Activated CD8-positive, alpha-beta T cell treated with anti-CD3 and anti-CD28 coated beads, Interleukin-2, amount 10 ng/mL, durations not matched to agents 7 days and 5 days (primary cell): ENCODE data around the gene LHX1. TPM values are rescaled to one million over a fixed set of nuclear protein-coding genes. Genes with fewer than 3 reads are reported as not detected.
A peak's percentile ranks its signal among the peaks of the same experiment; 100 is the strongest.

ENCODE experiments used
- ATAC-seq: fragments of 150-1000 bp; cut with Tn5 transposase; one replicate; pipeline ENCODE4 v1.10.0; 2021; ENCODE audit warnings: moderate library complexity
- CTCF ChIA-PET: fragments of 350-600 bp; sonication (Branson Sonifier 250); formaldehyde crosslinking; loops from one replicate; lab custom pipeline; 2021; ENCODE audit warnings: antibody characterized with exemption; lab: Charles Lee
- POLR2A ChIA-PET: fragments of 350-600 bp; sonication (Branson Sonifier 250); formaldehyde crosslinking; loops from one replicate; lab custom pipeline; 2021; ENCODE audit warnings: antibody characterized with exemption; lab: Charles Lee
- DNase-seq: peaks from one replicate; pipeline ENCODE4 v3.0.0-alpha.2; 2020
- H3K27ac Mint-ChIP-seq: one replicate; pipeline ENCODE4 v1.8.0; 2021; ENCODE audit warnings: mild to moderate bottlenecking, mixed read lengths
- H3K27me3 Mint-ChIP-seq: one replicate; pipeline ENCODE4 v1.8.0; 2021; ENCODE audit warnings: low read depth, mixed read lengths
- H3K36me3 Mint-ChIP-seq: one replicate; pipeline ENCODE4 v1.8.0; 2021; ENCODE audit warnings: low read depth, mixed read lengths
- H3K4me1 Mint-ChIP-seq: one replicate; pipeline ENCODE4 v1.8.0; 2021; ENCODE audit warnings: low read depth, mixed read lengths
- H3K4me3 Mint-ChIP-seq: one replicate; pipeline ENCODE4 v1.8.0; 2021; ENCODE audit warnings: mild to moderate bottlenecking, mixed read lengths
- H3K9me3 Mint-ChIP-seq: one replicate; pipeline ENCODE4 v1.8.0; 2022; ENCODE audit warnings: mixed read lengths; ENCODE audit not compliant: insufficient read depth
- total RNA-seq, 2 experiments: library from RNA; stranded (reverse); gene quantifications; one replicate each; pipeline ENCODE4 v1.2.3, GENCODE V29; 2021

LHX1 gene
- total RNA-seq, 2 experiments from 2014 or later, result not detected

DNA sequence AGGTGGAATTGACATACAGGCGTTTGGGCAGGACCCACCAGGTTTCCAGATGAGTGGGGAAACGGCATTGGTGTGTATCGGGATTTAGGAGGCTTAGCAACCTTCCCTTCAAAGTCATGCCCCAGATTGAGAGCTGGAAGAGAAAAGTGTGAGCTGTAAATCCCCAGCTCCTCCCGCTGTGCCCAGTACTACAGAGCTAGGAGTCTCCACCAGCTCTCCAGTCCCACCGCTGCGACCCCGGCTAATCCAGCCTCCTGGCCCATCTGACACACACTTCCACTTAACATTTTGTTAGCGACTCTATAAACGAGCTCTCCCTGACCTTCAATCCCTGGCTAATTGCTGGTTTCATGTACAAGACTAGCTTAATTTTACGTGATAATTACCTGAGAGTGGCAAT is 29.9 kb upstream of the LHX1 start:
- ChIA-PET POLR2A (no interaction called here), CTCF (no interaction called here)
- no peaks in the 10 kb centered on the region for H3K9me3 Mint-ChIP-seq
- no peak for ATAC-seq
- H3K4me3 Mint-ChIP-seq, result no peak overlapping the region
- no peak for DNase-seq
- H3K4me1 Mint-ChIP-seq, result no peaks in the 10 kb centered on the region
- no peak overlapping the region for H3K27ac Mint-ChIP-seq
- H3K27me3 Mint-ChIP-seq, result peaks cover 33% of the 10 kb centered on the region
- no peaks in the 10 kb centered on the region for H3K36me3 Mint-ChIP-seq

DNA sequence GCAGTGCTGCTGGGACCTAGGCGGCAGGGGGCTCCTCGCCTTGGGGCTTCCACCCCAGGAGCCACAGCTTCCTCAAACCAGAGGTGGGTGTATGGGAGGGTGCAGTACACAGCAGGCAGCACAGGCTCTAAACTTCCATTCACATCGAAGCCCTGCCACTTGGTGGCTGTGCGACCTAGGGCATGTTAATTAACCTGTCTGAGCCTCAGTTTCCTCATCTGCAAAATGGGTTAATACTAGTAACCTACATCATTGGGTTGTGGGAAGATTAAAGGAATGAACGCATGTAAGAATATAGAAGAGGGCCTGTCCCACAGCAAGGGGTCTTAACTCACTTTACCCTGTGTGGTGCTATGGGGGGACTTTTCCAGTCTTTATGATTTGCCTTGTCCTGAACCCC is 26.8 kb upstream of the LHX1 start:
- Mint-ChIP-seq H3K27me3 (peaks cover 27% of the 10 kb centered on the region), H3K36me3 (no peaks in the 10 kb centered on the region), H3K4me1 (no peaks in the 10 kb centered on the region), H3K4me3 (no peak overlapping the region), H3K27ac (no peak overlapping the region), H3K9me3 (no peaks in the 10 kb centered on the region)
- CTCF ChIA-PET, result no interaction called here
- DNase-seq (no peak), ATAC-seq (no peak)
- POLR2A ChIA-PET, result no interaction called here

GRCh38 chr17:36911001-36911400 is 26.3 kb upstream of the LHX1 start:
- H3K4me1 Mint-ChIP-seq, result no peaks in the 10 kb centered on the region
- ATAC-seq, result no peak
- H3K27me3 Mint-ChIP-seq, result peaks cover 27% of the 10 kb centered on the region
- H3K9me3 Mint-ChIP-seq, result no peaks in the 10 kb centered on the region
- ChIA-PET CTCF (no interaction called here), POLR2A (no interaction called here)
- H3K36me3 Mint-ChIP-seq, result no peaks in the 10 kb centered on the region
- H3K4me3 Mint-ChIP-seq, result no peak overlapping the region
- no peak for DNase-seq
- no peak overlapping the region for H3K27ac Mint-ChIP-seq

- H3K4me3 Mint-ChIP-seq, result no peak overlapping the region
- H3K27ac Mint-ChIP-seq, result no peak overlapping the region
- ChIA-PET CTCF (no interaction called here), POLR2A (no interaction called here)
- peaks cover 22% of the 10 kb centered on the region for H3K27me3 Mint-ChIP-seq
- no peaks in the 10 kb centered on the region for H3K9me3 Mint-ChIP-seq
- DNase-seq, result no peak
- ATAC-seq, result no peak
- H3K36me3 Mint-ChIP-seq, result no peaks in the 10 kb centered on the region
- no peaks in the 10 kb centered on the region for H3K4me1 Mint-ChIP-seq
Observed at GRCh38 chr17:36913132-36913531, 24.1 kb upstream of the LHX1 start.

- no peak overlapping the region for H3K27ac Mint-ChIP-seq
- no peaks in the 10 kb centered on the region for H3K9me3 Mint-ChIP-seq
- H3K4me1 Mint-ChIP-seq, result peaks cover 9% of the 10 kb centered on the region
- DNase-seq, result no peak
- no peaks in the 10 kb centered on the region for H3K36me3 Mint-ChIP-seq
- H3K27me3 Mint-ChIP-seq, result peaks cover 31% of the 10 kb centered on the region
- no peak for ATAC-seq
- no peak overlapping the region for H3K4me3 Mint-ChIP-seq
- CTCF ChIA-PET, result no interaction called here
- POLR2A ChIA-PET, result no interaction called here
Observed at GRCh38 chr17:36918211-36918691, 19.0 kb upstream of the LHX1 start.

- ChIA-PET POLR2A (interaction anchor here (0.5 kb wide), 1 partner anchor 45 kb away, joined by 4 read pairs; no protein-coding TSS in a partner anchor), CTCF (interaction anchor here (1.2 kb wide), 1 partner anchor 317 kb away, joined by 3 read pairs; no protein-coding TSS in a partner anchor)
- no peak overlapping the region for H3K4me3 Mint-ChIP-seq
- DNase-seq (no peak), ATAC-seq (no peak)
- peaks cover 9% of the 10 kb centered on the region for H3K4me1 Mint-ChIP-seq
- no peaks in the 10 kb centered on the region for H3K9me3 Mint-ChIP-seq
- H3K27me3 Mint-ChIP-seq, result peaks cover 32% of the 10 kb centered on the region
- H3K27ac Mint-ChIP-seq, result no peak overlapping the region
- H3K36me3 Mint-ChIP-seq, result no peaks in the 10 kb centered on the region
Observed at GRCh38 chr17:36919407-36919968, 17.8 kb upstream of the LHX1 start.

- H3K27me3 Mint-ChIP-seq, result peaks cover 37% of the 10 kb centered on the region
- no peaks in the 10 kb centered on the region for H3K9me3 Mint-ChIP-seq
- POLR2A ChIA-PET, result no interaction called here
- ATAC-seq, result no peak
- H3K36me3 Mint-ChIP-seq, result no peaks in the 10 kb centered on the region
- CTCF ChIA-PET, result interaction anchor here (1.2 kb wide), 1 partner anchor 318 kb away, joined by 3 read pairs; no protein-coding TSS in a partner anchor
- peaks cover 9% of the 10 kb centered on the region for H3K4me1 Mint-ChIP-seq
- DNase-seq, result no peak
- H3K27ac Mint-ChIP-seq, result no peak overlapping the region
- H3K4me3 Mint-ChIP-seq, result no peak overlapping the region
Observed at GRCh38 chr17:36920032-36921005, 17.0 kb upstream of the LHX1 start.

- peak; percentile 48 for DNase-seq
- H3K4me3 Mint-ChIP-seq, result no peak overlapping the region
- H3K4me1 Mint-ChIP-seq, result peaks cover 9% of the 10 kb centered on the region
- ChIA-PET CTCF (no interaction called here), POLR2A (no interaction called here)
- no peaks in the 10 kb centered on the region for H3K36me3 Mint-ChIP-seq
- peak; percentile 69 for ATAC-seq
- H3K27me3 Mint-ChIP-seq, result peaks cover 43% of the 10 kb centered on the region
- H3K9me3 Mint-ChIP-seq, result no peaks in the 10 kb centered on the region
- no peak overlapping the region for H3K27ac Mint-ChIP-seq
Observed at GRCh38 chr17:36921095-36921851, 16.0 kb upstream of the LHX1 start.

DNA sequence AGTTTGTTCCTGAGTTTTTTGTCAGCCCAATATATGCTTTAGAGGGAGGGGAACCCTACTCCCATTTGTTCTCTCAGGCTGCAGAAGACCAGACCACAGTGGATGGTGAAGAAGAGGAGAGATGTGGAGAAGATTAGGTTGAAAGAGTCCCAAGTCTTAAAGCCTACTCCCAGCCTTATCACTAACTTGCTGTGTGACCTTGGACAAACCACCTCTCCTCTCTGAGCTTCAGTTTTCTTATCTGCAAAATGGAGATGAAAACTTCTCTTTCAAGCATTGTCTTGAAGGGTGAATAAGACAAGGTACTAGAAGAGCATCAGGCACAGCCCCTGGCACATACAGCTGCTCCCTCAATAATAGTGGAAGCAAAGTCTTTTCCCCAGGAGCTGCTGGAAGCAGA is 15.1 kb upstream of the LHX1 start:
- POLR2A ChIA-PET, result no interaction called here
- Mint-ChIP-seq H3K27me3 (peaks cover 46% of the 10 kb centered on the region), H3K4me3 (no peak overlapping the region)

GRCh38 chr17:36923814-36924221 is 13.5 kb upstream of the LHX1 start:
- no peak for DNase-seq

More for the DNA sequence above, 15.1 kb upstream of the LHX1 start:
- Mint-ChIP-seq H3K4me1 (peaks cover 9% of the 10 kb centered on the region), H3K9me3 (no peaks in the 10 kb centered on the region), H3K27ac (no peak overlapping the region), H3K36me3 (no peaks in the 10 kb centered on the region)
- ATAC-seq (no peak), DNase-seq (no peak)
- CTCF ChIA-PET, result no interaction called here

DNA sequence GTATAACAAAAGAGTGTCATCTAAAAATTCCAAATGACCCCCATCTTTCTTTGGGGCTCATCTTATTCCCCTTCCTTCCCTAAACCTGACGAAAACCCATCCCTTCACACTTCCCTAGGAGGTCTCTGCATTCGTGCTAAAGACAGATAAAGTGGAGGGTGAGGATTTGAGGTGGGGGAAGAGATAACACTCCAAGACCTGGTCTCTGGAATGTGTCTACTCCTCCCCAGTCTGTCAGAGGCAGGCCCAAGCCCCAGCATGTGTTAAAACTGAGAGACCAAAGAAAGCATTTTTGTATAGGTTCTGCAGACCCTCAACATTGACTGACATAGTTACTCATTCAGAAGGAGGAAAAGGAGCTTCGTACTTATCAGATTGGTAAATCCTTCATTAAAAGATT is 11.0 kb upstream of the LHX1 start:
- Mint-ChIP-seq H3K4me1 (peaks cover 18% of the 10 kb centered on the region), H3K27me3 (peaks cover 63% of the 10 kb centered on the region), H3K4me3 (no peak overlapping the region), H3K27ac (no peak overlapping the region), H3K36me3 (no peaks in the 10 kb centered on the region), H3K9me3 (no peaks in the 10 kb centered on the region)
- CTCF ChIA-PET, result interaction anchor here (0.6 to 0.9 kb wide), 2 partner anchors 298 to 314 kb away, joined by 3 read pairs; no protein-coding TSS in a partner anchor
- ATAC-seq, result no peak
- POLR2A ChIA-PET, result no interaction called here
- DNase-seq, result no peak

More at GRCh38 chr17:36923814-36924221, 13.5 kb upstream of the LHX1 start:
- peaks cover 59% of the 10 kb centered on the region for H3K27me3 Mint-ChIP-seq
- no peaks in the 10 kb centered on the region for H3K9me3 Mint-ChIP-seq
- no peaks in the 10 kb centered on the region for H3K36me3 Mint-ChIP-seq
- no peak for ATAC-seq
- H3K4me1 Mint-ChIP-seq, result peaks cover 20% of the 10 kb centered on the region
- H3K27ac Mint-ChIP-seq, result no peak overlapping the region
- ChIA-PET CTCF (interaction anchor here (1.2 to 1.4 kb wide), 2 partner anchors 9 to 124 kb away, joined by 3 to 4 read pairs; no protein-coding TSS in a partner anchor), POLR2A (interaction anchor here (0.6 kb wide), 1 partner anchor 98 kb away, joined by 5 read pairs; no protein-coding TSS in a partner anchor)
- no peak overlapping the region for H3K4me3 Mint-ChIP-seq
